ENCODE results near the gene CDH12.
"Not testable (repeated sequence)": the region's sequence is repeated elsewhere in the genome, so short reads cannot be mapped to it uniquely, and the experiment has no call there.

The CDH12 gene

DNA sequence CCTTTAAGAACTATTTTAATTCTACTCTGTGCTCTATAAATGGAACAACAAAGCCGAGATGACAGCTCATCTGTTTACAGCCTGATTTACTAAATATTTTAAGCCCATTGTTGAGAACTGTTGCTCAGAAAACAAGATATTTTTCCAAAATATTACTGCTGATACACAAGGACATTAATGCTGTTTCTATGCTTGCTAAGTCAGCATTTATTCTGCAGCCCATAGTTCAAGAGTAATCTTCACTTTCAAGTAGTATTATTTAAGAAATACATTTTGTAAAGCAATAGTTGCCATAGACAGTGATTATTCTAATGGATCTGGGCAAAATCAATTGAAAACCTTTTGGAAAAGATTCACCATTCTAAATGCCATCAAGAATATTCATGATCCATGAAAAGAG, 208.3 kb downstream of the CDH12 start:
- no peak for DNase-seq (ENCODE audit: insufficient read length)
- TF ChIP-seq TAF1 (IDR thresholded peaks at IDR 0.05; ENCODE audit: borderline replicate concordance, low read depth, low read length), result no peak
- no peak for TF ChIP-seq POLR2AphosphoS5 (IDR thresholded peaks at IDR 0.05; ENCODE audit: low read depth, low read length)
- TF ChIP-seq POLR2A (IDR thresholded peaks at IDR 0.05; ENCODE audit: low read depth, low read length), result no peak
- FAIRE-seq, result no peak

DNA sequence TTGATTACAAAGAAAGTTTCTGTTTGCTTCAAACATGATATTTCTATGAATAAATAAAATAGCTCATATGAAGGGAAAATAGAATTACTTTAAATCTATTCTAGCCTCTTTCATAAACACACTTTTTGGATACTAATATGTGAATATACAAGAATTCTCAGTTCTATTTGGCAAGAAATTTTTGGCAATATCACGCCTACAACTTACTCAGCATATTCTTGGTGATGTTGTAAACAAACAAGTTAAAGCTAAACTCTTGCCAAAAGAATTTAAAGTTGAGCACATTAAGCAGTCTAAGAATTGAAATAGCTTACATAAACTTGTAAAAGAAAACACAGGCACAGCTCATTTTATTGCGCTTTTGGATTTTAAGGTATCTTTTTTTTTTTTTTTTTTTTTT, 209.8 kb downstream of the CDH12 start:
- FAIRE-seq (no peak), DNase-seq (ENCODE audit: insufficient read length) (no peak)
- TF ChIP-seq TAF1 (IDR thresholded peaks at IDR 0.05; ENCODE audit: borderline replicate concordance, low read depth, low read length) (no peak), POLR2A (IDR thresholded peaks at IDR 0.05; ENCODE audit: low read depth, low read length) (no peak), POLR2AphosphoS5 (IDR thresholded peaks at IDR 0.05; ENCODE audit: low read depth, low read length) (no peak)

DNA sequence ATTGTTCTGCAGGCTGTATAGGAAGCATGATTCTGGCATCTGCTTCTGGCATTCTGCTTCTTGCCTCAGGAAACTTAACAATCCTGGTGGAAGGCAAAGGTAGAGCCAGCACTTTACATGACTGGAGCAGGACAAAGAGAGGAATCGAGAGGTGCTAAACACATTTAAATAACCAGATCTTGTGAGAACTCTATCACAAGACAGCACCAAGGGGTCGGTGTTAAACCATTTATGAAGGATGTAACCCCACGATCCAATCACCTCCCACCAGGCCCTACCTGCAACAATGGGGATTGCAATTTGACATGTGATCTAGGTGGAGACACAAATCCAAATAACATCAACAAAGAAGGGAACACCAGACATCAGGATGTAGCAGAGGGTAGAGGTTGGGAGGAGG, 221.5 kb downstream of the CDH12 start:
- TF ChIP-seq POLR2A (IDR thresholded peaks at IDR 0.05; ENCODE audit: low read depth, low read length) (no peak), TAF1 (IDR thresholded peaks at IDR 0.05; ENCODE audit: borderline replicate concordance, low read depth, low read length) (no peak), POLR2AphosphoS5 (IDR thresholded peaks at IDR 0.05; ENCODE audit: low read depth, low read length) (no peak)
- FAIRE-seq, result no peak
- no peak for DNase-seq (ENCODE audit: insufficient read length)

DNA sequence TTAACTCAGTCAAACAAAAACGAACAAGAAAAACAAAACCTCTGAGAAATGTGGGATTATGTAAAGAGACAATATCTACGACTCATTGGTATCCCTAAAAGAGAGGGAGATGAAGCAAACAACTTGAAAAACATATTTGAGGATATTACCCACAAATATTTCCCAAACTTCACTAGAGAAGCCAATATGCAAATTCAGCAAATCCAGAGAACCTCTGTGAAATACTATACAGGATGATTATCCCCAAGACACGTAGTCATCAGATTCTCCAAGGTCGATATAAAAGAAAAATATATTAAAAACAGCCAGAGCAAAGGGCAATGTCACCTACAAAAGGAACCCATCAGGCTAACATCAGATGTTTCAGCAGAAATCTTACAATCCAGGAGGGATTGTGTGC, 226.1 kb downstream of the CDH12 start:
- TF ChIP-seq TAF1 (IDR thresholded peaks at IDR 0.05; ENCODE audit: borderline replicate concordance, low read depth, low read length) (no peak), POLR2AphosphoS5 (IDR thresholded peaks at IDR 0.05; ENCODE audit: low read depth, low read length) (no peak), POLR2A (IDR thresholded peaks at IDR 0.05; ENCODE audit: low read depth, low read length) (no peak)
- no peak for FAIRE-seq

DNA sequence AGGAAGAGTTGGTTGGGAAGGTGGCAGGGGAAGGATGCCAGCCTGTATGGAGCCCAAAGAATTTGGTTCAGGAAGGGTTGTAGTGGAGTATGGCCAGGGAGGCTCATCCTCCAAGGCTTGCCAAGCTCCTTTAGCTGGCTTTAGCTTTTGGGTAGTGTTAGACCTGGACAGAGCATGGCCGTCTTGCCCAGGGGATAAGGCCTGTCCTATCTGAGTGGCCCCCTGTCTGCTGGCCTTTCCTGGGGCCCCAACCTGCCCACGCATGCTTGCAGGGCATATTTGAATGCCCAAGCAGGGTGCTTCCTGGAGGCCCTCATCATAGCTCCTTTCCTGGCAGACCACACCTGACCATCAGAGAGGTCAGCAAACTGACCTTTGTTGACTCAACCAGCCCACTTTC, 227.7 kb downstream of the CDH12 start:
- no peak for TF ChIP-seq TAF1 (IDR thresholded peaks at IDR 0.05; ENCODE audit: borderline replicate concordance, low read depth, low read length)
- no peak for TF ChIP-seq POLR2AphosphoS5 (IDR thresholded peaks at IDR 0.05; ENCODE audit: low read depth, low read length)
- TF ChIP-seq POLR2A (IDR thresholded peaks at IDR 0.05; ENCODE audit: low read depth, low read length), result no peak
- no peak for DNase-seq (ENCODE audit: insufficient read length)
- FAIRE-seq, result no peak

More for the DNA sequence above, 226.1 kb downstream of the CDH12 start:
- no peak for DNase-seq (ENCODE audit: insufficient read length)

DNA sequence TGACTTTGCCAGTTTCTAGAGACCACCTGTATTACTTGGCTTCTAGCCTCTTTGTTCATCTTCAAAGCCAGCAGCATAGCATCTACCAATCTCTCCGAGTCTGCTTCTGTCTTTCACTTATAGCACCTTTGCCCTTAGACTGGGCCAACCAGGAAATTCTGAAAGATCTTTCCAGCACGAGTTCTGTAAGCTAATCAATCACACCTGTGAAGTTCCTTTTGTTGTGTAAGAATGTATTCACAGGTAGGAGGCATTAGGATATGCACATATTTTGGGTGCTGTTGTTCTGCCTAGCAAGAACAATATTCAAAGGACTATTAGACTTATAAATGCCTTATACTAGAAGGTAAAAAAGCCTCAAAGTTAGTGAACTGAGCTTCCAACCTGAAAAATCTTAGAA, 232.1 kb downstream of the CDH12 start:
- FAIRE-seq (no peak), DNase-seq (ENCODE audit: insufficient read length) (no peak)
- TF ChIP-seq POLR2A (IDR thresholded peaks at IDR 0.05; ENCODE audit: low read depth, low read length) (no peak), POLR2AphosphoS5 (IDR thresholded peaks at IDR 0.05; ENCODE audit: low read depth, low read length) (no peak), TAF1 (IDR thresholded peaks at IDR 0.05; ENCODE audit: borderline replicate concordance, low read depth, low read length) (no peak)

DNA sequence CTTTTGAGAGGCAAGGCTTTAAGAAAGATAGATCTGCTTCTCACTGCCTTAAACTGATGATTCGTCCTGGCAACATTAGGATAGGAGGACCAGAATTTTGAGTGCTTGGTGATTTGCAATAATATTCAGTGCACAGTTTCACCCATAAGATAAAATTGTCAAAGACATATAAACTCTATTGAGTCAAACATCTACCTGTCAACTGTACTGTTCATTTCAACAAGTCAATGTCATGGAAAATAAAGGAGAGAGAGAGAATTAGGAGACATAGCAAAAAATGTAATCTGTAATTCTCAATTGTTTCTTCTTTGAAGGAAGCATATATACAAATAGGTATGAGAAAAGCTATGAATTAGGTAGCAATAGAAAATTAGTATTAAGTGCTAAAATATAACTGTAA, 237.2 kb downstream of the CDH12 start:
- TF ChIP-seq POLR2A (IDR thresholded peaks at IDR 0.05; ENCODE audit: low read depth, low read length), result no peak
- DNase-seq (ENCODE audit: insufficient read length) (no peak), FAIRE-seq (no peak)

DNA sequence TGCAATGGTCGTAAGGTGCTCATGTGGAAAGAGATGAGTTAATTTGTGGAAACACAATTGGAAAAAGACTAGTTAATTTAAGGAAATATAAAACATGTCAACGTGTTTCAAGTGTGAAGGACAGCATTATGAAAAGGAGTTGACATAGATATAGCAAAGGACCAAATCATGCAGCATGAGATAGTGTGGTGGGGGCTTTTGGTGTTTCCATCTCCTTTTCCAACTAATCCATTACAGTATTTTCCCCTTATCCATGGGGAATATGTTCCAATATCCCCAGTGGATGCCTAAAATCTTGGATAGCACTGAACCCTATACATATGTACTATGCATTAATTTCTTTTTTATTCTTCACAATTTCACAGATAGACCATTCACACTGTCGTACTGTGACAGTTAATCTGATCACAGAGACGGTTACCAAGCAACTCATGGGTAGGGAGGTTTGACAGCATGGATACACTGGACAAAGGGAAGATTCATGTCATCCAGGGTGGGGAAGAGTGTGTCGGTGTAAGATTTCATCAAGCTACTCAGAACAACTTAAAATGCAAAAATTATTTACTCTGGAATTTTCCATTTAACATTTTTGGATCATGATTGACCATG, 238.6 kb downstream of the CDH12 start:
- TF ChIP-seq POLR2A (IDR thresholded peaks at IDR 0.05; ENCODE audit: low read depth, low read length) (no peak), TAF1 (IDR thresholded peaks at IDR 0.05; ENCODE audit: borderline replicate concordance, low read depth, low read length) (no peak), POLR2AphosphoS5 (IDR thresholded peaks at IDR 0.05; ENCODE audit: low read depth, low read length) (no peak)
- FAIRE-seq (no peak), DNase-seq (ENCODE audit: insufficient read length) (no peak)

DNA sequence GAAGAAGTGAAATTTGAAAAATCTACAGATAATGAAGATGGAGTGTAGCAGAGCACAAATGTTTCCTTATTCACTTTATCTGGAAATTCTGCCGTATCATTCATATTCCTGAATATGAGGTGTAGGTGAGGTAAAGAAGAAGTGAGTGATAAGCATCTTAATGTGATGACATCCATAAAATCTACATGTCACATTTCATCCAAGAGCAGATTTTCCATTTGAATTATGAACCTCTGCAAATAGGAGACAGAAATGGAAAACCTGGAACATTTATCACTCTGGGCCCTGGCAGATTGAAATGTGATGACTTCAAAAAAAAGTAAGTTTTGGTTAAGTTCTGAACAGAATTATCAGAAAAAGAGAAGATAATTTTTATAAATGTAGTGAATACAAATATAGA, 240.2 kb downstream of the CDH12 start:
- DNase-seq (ENCODE audit: insufficient read length) (no peak), FAIRE-seq (no peak)
- no peak for TF ChIP-seq TAF1 (IDR thresholded peaks at IDR 0.05; ENCODE audit: borderline replicate concordance, low read depth, low read length)
- no peak for TF ChIP-seq POLR2A (IDR thresholded peaks at IDR 0.05; ENCODE audit: low read depth, low read length)
- no peak for TF ChIP-seq POLR2AphosphoS5 (IDR thresholded peaks at IDR 0.05; ENCODE audit: low read depth, low read length)

DNA sequence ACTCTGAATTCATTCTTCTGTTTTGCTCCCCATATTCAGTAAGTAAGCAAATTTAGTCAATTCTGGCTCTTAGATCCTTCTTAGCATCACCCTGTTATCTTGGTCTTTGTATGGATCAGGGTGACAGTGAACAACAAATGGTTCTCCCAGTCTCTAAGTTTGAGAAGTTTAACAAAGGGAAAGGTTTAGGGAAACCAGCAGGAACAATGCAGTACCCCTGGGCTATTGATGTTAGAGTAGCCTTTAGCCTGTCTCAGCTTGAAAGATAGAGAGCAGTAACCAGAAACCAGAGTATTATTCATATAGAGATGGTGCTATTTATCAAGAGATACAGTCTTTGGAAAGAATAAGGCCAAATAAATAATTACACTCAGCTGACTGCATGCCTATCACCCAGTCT, 241.8 kb downstream of the CDH12 start:
- FAIRE-seq (no peak), DNase-seq (ENCODE audit: insufficient read length) (no peak)
- TF ChIP-seq POLR2A (IDR thresholded peaks at IDR 0.05; ENCODE audit: low read depth, low read length) (no peak), POLR2AphosphoS5 (IDR thresholded peaks at IDR 0.05; ENCODE audit: low read depth, low read length) (no peak), TAF1 (IDR thresholded peaks at IDR 0.05; ENCODE audit: borderline replicate concordance, low read depth, low read length) (no peak)

DNA sequence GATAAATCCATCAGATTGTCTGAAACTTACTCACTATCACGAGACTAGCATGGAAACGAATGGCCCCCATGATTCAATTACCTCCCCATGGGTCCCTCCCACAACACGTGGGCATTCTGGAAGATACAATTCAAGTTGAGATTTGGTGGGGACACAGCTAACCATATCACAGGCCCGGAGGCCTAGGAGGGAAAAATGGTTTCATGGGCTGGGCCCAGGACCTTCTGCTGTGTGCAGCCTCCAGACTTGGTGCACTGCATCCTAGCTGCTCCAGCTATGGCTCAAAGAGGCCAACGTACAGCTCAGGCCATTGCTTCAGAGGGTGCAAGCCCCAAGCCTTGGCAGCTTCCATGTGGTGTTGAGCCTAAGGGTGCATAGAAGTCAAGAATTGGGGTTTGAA, 245.6 kb downstream of the CDH12 start:
- not testable (repeated sequence) for FAIRE-seq; DNase-seq (ENCODE audit: insufficient read length)

DNA sequence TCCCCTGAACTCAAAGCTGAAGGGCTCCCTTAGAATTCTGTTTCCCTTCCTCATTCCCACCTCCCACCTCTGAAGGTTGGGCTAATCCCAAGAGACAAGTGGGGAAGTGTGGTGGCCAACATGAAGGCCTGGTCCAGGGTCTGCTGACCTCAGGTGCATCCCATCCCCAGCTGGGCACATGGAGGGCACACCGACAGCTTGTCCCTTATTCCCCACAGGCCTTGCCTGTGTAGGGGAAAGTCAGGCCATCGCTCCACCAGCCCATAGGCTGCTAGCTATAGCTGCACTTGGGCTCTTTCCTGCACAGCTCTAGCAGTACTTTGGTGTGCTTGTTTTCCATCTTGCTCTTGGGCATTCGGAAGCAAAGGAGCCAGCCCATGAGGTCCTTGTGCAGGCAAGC, 247.7 kb downstream of the CDH12 start:
- DNase-seq (ENCODE audit: insufficient read length) (no peak), FAIRE-seq (no peak)
- TF ChIP-seq TAF1 (IDR thresholded peaks at IDR 0.05; ENCODE audit: borderline replicate concordance, low read depth, low read length), result no peak

DNA sequence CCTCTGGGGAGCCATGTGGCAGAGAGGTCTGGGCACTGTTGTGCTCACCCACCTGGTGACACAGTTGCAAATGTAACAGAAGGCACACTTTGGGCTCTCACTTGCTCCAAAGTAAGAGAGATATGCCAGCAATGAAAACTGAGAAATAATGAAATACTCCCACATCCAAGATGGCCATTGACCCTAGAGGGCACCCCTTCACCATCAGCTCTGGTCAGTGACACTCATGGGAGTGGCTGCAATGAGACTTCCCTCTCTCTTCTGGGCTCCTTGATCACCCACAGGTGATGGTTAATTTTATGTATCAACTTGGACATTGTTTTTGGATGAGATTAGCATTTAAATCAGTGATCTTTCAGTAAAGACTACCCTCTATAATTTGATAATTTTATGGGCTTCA, 248.4 kb downstream of the CDH12 start:
- FAIRE-seq (no peak), DNase-seq (ENCODE audit: insufficient read length) (no peak)
- no peak for TF ChIP-seq POLR2A (IDR thresholded peaks at IDR 0.05; ENCODE audit: low read depth, low read length)

Measured in GM12892 (cell line).